ENCODE data around the gene MYRF. TPM values are rescaled to one million over a fixed set of nuclear protein-coding genes. Genes with fewer than 3 reads are reported as not detected.
A peak's percentile ranks its signal among the peaks of the same experiment; 100 is the strongest.

MYRF gene
- total RNA-seq, 1 experiment from 2014 or later: not detected

DNA sequence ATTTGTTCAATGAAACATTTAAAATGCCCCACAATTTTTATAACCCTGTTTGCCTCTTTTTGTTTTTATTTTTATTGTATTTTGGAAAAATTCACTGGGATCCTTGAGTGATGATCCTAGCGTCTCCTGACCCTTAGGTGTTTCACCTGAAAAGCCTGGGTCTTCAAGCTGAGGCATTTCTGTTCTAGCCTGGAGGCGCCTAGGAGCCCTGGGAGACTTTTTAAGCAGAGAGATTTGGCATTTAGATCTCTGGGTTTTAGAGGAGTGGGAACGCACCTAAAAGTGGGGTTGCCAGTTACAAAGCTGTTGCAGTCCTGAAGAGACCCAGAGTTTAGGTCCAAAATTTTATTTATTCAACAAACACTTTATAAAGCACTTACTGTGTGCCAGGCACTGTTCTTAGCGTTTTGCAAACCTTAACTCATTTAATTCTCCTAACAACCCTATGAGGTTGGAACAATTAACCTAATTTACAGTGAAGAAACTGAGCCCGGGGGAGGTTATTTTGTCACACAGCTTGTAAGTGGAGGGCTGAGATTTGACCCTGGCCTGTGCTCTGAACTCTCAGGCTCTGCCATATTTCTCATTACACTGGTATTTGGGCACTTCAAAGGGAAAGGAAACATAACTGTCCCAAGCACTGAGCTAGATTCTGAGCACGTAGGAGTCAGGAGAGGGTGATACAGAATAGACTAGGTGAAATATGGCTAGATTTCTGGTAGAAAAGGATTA, 65.2 kb downstream of the MYRF start:
- no peaks in the 10 kb centered on the region for H3K27me3 ChIP-seq (ENCODE audit: low read length)
- H3K9me3 ChIP-seq (ENCODE audit: low read length): no peaks in the 10 kb centered on the region
- no peaks in the 10 kb centered on the region for H3K9me2 ChIP-seq (replicated peaks; ENCODE audit: insufficient read depth, low read length)
- peak overlapping the region; percentile 92 for H3K9ac ChIP-seq (ENCODE audit: low read length)
- H2AFZ ChIP-seq (ENCODE audit: low read length): no peak overlapping the region
- H3K36me3 ChIP-seq (ENCODE audit: insufficient read depth, low read length): peaks cover 10% of the 10 kb centered on the region
- no peaks in the 10 kb centered on the region for H4K20me1 ChIP-seq (ENCODE audit: insufficient read depth, low read depth, low read length)
- peak overlapping the region; percentile 79 for H3K4me3 ChIP-seq (ENCODE audit: low read length)
- peak overlapping the region; percentile 83 for H3K4me2 ChIP-seq (ENCODE audit: low read depth, low read length, poor library complexity, severe bottlenecking)
- H3K79me2 ChIP-seq (ENCODE audit: low read length): peaks cover 11% of the 10 kb centered on the region; the same call in 1 of the 2 replicates
- DNase-seq: no peak
- H3K4me1 ChIP-seq (ENCODE audit: low read length): peaks cover 27% of the 10 kb centered on the region
- H3K27ac ChIP-seq (ENCODE audit: low read length): no peak overlapping the region

GRCh38 chr11:61820174-61820573, 67.7 kb downstream of the MYRF start:
- H4K20me1 ChIP-seq (ENCODE audit: insufficient read depth, low read depth, low read length): no peaks in the 10 kb centered on the region
- no peak overlapping the region for H3K9ac ChIP-seq (ENCODE audit: low read length)
- no peaks in the 10 kb centered on the region for H3K9me3 ChIP-seq (ENCODE audit: low read length)
- H2AFZ ChIP-seq (ENCODE audit: low read length): no peak overlapping the region
- peaks cover 22% of the 10 kb centered on the region for H3K4me1 ChIP-seq (ENCODE audit: low read length)
- no peak overlapping the region for H3K27ac ChIP-seq (ENCODE audit: low read length)
- no peaks in the 10 kb centered on the region for H3K36me3 ChIP-seq (ENCODE audit: insufficient read depth, low read length)
- no peaks in the 10 kb centered on the region for H3K27me3 ChIP-seq (ENCODE audit: low read length)
- H3K79me2 ChIP-seq (ENCODE audit: low read length): peaks cover 2% of the 10 kb centered on the region; the same call in 1 of the 2 replicates
- H3K4me2 ChIP-seq (ENCODE audit: low read depth, low read length, poor library complexity, severe bottlenecking): no peak overlapping the region
- no peaks in the 10 kb centered on the region for H3K9me2 ChIP-seq (replicated peaks; ENCODE audit: insufficient read depth, low read length)
- DNase-seq: no peak
- no peak overlapping the region for H3K4me3 ChIP-seq (ENCODE audit: low read length)

DNA sequence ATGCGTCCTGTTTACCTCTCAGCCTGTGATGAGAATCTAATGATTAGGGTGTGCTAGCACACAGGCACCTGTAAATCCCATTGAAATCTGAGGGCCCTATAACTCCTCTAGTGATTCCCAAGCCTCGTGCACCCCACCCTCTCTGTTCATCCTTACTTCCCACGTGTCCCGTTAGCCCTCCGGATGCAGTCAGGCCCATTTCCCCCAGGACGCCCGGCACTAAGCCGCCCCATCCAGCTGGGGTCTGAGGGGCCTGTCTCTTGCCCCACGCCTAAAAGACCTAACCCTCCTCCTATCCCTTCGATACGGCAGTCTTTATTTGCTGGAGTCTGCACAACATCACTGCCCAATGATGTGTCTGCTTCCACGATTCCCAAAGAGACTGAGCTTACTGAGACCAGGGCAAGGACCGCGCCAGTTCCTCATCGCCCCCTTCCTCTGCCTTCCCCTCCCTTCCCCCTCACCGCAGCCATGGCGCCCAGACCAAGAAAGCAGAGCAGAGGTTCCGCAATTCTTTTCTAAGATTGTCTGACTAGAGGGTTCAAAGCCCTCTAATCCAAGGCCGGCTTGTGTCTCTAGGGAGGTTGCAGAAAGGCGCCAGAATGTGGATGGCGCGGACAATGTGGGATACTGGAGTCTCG, 74.6 kb downstream of the MYRF start:
- Histone ChIP-seq H3K4me1 (ENCODE audit: low read length) (peaks cover 35% of the 10 kb centered on the region), H2AFZ (ENCODE audit: low read length) (no peak overlapping the region), H3K4me2 (ENCODE audit: low read depth, low read length, poor library complexity, severe bottlenecking) (peak overlapping the region; percentile 80), H3K9ac (ENCODE audit: low read length) (peak overlapping the region; percentile 97), H3K27ac (ENCODE audit: low read length) (peak overlapping the region; percentile 97), H3K9me2 (replicated peaks; ENCODE audit: insufficient read depth, low read length) (no peaks in the 10 kb centered on the region), H3K79me2 (ENCODE audit: low read length) (peaks cover 32% of the 10 kb centered on the region), H3K9me3 (ENCODE audit: low read length) (no peaks in the 10 kb centered on the region), H3K36me3 (ENCODE audit: insufficient read depth, low read length) (no peaks in the 10 kb centered on the region), H3K27me3 (ENCODE audit: low read length) (no peaks in the 10 kb centered on the region), H3K4me3 (ENCODE audit: low read length) (peak overlapping the region; percentile 75), H4K20me1 (ENCODE audit: insufficient read depth, low read depth, low read length) (no peaks in the 10 kb centered on the region)
- DNase-seq: peak; percentile 79

- peak; percentile 94 for DNase-seq
- Histone ChIP-seq H3K4me2 (ENCODE audit: low read depth, low read length, poor library complexity, severe bottlenecking) (peak within 1 kb of the TSS; percentile 80), H3K9ac (ENCODE audit: low read length) (peak within 1 kb of the TSS; percentile 97)
These were observed 75.3 kb downstream of the MYRF start, which contains the start of gene FADS2 for GRCh38 chr11:61827571-61828378. TSS of gene FADS2 (plus strand) at chr11:61828300. CDS start at chr11:61828391, 91 bp downstream.

DNA sequence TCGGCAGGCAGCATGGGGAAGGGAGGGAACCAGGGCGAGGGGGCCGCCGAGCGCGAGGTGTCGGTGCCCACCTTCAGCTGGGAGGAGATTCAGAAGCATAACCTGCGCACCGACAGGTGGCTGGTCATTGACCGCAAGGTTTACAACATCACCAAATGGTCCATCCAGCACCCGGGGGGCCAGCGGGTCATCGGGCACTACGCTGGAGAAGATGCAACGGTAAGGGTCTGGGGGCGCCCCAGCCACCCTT, 75.9 kb downstream of the MYRF start:
- no peak overlapping the region for H2AFZ ChIP-seq (ENCODE audit: low read length)
- H3K27me3 ChIP-seq (ENCODE audit: low read length): no peaks in the 10 kb centered on the region
- no peaks in the 10 kb centered on the region for H3K9me2 ChIP-seq (replicated peaks; ENCODE audit: insufficient read depth, low read length)
- H3K79me2 ChIP-seq (ENCODE audit: low read length): peaks cover 32% of the 10 kb centered on the region
- DNase-seq: no peak
- no peaks in the 10 kb centered on the region; the same call in 1 of the 2 replicates for H4K20me1 ChIP-seq (ENCODE audit: insufficient read depth, low read depth, low read length)
- H3K4me1 ChIP-seq (ENCODE audit: low read length): peaks cover 48% of the 10 kb centered on the region
- peak overlapping the region; percentile 80 for H3K4me2 ChIP-seq (ENCODE audit: low read depth, low read length, poor library complexity, severe bottlenecking)
- no peaks in the 10 kb centered on the region for H3K9me3 ChIP-seq (ENCODE audit: low read length)
- peak overlapping the region; percentile 75 for H3K4me3 ChIP-seq (ENCODE audit: low read length)
- H3K27ac ChIP-seq (ENCODE audit: low read length): peak overlapping the region; percentile 97
- peak overlapping the region; percentile 97 for H3K9ac ChIP-seq (ENCODE audit: low read length)
- no peaks in the 10 kb centered on the region for H3K36me3 ChIP-seq (ENCODE audit: insufficient read depth, low read length)

More at GRCh38 chr11:61827571-61828378, 75.3 kb downstream of the MYRF start, which contains the start of gene FADS2:
- H3K4me1 ChIP-seq (ENCODE audit: low read length): peaks cover 43% of the 10 kb centered on the region
- peak within 1 kb of the TSS; percentile 97 for H3K27ac ChIP-seq (ENCODE audit: low read length)
- H3K79me2 ChIP-seq (ENCODE audit: low read length): peaks cover 32% of the 10 kb centered on the region
- peak within 1 kb of the TSS; percentile 75 for H3K4me3 ChIP-seq (ENCODE audit: low read length)
- no peaks in the 10 kb centered on the region for H3K9me3 ChIP-seq (ENCODE audit: low read length)
- no peaks in the 10 kb centered on the region for H3K36me3 ChIP-seq (ENCODE audit: insufficient read depth, low read length)
- no peaks in the 10 kb centered on the region; the same call in 1 of the 2 replicates for H4K20me1 ChIP-seq (ENCODE audit: insufficient read depth, low read depth, low read length)
- no peaks in the 10 kb centered on the region for H3K27me3 ChIP-seq (ENCODE audit: low read length)
- H2AFZ ChIP-seq (ENCODE audit: low read length): no peak within 1 kb of the TSS
- H3K9me2 ChIP-seq (replicated peaks; ENCODE audit: insufficient read depth, low read length): no peaks in the 10 kb centered on the region

GRCh38 chr11:61828629-61829407, 76.4 kb downstream of the MYRF start:
- Histone ChIP-seq H3K36me3 (ENCODE audit: insufficient read depth, low read length) (no peaks in the 10 kb centered on the region), H3K27ac (ENCODE audit: low read length) (peak overlapping the region; percentile 97), H3K27me3 (ENCODE audit: low read length) (no peaks in the 10 kb centered on the region), H3K9me2 (replicated peaks; ENCODE audit: insufficient read depth, low read length) (no peaks in the 10 kb centered on the region), H3K4me2 (ENCODE audit: low read depth, low read length, poor library complexity, severe bottlenecking) (peak overlapping the region; percentile 80), H3K9ac (ENCODE audit: low read length) (peak overlapping the region; percentile 97), H4K20me1 (ENCODE audit: insufficient read depth, low read depth, low read length) (no peaks in the 10 kb centered on the region; the same call in 1 of the 2 replicates), H3K4me3 (ENCODE audit: low read length) (peak overlapping the region; percentile 75), H2AFZ (ENCODE audit: low read length) (no peak overlapping the region), H3K4me1 (ENCODE audit: low read length) (peaks cover 53% of the 10 kb centered on the region), H3K79me2 (ENCODE audit: low read length) (peaks cover 32% of the 10 kb centered on the region), H3K9me3 (ENCODE audit: low read length) (no peaks in the 10 kb centered on the region)
- DNase-seq: peak; percentile 72

DNA sequence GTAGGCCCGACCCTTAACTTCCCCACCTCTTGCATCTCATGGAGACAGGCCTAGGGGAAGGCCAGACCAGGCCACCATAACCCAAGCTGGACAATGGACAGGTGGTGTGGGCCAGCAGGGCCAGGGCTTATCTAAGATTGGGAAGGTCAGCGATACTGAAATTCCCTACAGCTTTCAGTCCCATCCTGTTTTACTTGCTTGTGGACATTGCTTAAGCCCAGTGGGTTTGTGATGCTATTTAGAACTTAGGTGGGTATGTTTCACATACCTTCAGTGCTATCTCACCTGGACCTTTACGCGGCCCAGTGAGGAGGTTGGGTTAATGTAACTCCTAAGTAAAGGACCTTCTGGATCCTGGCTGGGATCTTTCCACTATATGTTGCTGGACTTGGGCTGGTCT, 77.4 kb downstream of the MYRF start:
- peaks cover 32% of the 10 kb centered on the region for H3K79me2 ChIP-seq (ENCODE audit: low read length)
- H3K9me2 ChIP-seq (replicated peaks; ENCODE audit: insufficient read depth, low read length): no peaks in the 10 kb centered on the region
- no peaks in the 10 kb centered on the region; the same call in 1 of the 2 replicates for H4K20me1 ChIP-seq (ENCODE audit: insufficient read depth, low read depth, low read length)
- peak overlapping the region; percentile 80 for H3K4me2 ChIP-seq (ENCODE audit: low read depth, low read length, poor library complexity, severe bottlenecking)
- H3K36me3 ChIP-seq (ENCODE audit: insufficient read depth, low read length): no peaks in the 10 kb centered on the region
- peak overlapping the region; percentile 97 for H3K27ac ChIP-seq (ENCODE audit: low read length)
- H3K4me3 ChIP-seq (ENCODE audit: low read length): peak overlapping the region; percentile 75
- H3K9ac ChIP-seq (ENCODE audit: low read length): peak overlapping the region; percentile 97
- H3K4me1 ChIP-seq (ENCODE audit: low read length): peaks cover 63% of the 10 kb centered on the region
- no peaks in the 10 kb centered on the region for H3K27me3 ChIP-seq (ENCODE audit: low read length)
- DNase-seq: no peak
- H2AFZ ChIP-seq (ENCODE audit: low read length): no peak overlapping the region
- H3K9me3 ChIP-seq (ENCODE audit: low read length): no peaks in the 10 kb centered on the region
